Germinal center (tissue), 1 donor: ENCODE results near the gene LEPROT.

Experiments used
- DNase-seq: peaks from one replicate; pipeline ENCODE4 v3.0.0; 2012; ENCODE audit warnings: mixed read lengths, low spot score

The LEPROT gene

DNA sequence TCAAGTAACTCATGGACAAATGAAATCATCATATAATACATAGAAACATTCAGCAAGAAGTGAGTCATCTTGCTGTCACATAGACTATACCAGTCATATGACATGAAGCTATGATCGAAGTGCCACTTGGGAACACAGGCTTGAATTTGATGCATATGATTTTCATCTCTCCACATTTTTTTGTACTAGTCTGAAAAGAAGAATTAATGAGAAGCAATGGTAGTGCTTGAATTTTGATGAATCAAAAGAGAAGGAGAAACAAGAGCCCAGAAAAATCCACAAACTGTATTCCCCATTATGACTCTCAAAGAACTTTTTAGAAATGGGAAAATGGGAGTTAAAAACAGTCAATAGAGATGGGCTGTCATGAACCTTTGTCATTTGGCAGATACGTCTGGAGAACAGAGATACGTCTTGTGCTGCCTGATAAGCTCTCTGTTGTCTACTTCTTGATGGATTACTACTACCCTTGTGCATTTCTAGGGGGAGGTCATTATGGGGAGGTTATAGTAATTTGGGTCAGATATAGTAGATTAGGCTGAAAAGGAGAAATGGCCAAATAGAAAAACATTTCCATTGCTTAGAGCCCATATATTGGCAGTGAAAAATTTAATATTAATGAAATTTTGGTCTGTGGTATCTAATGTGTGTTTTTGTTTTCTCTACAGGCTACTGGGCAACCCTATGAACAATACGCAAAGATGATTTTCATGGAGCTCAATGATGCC, 8.0 kb upstream of the LEPROT start:
- no peak for DNase-seq

DNA sequence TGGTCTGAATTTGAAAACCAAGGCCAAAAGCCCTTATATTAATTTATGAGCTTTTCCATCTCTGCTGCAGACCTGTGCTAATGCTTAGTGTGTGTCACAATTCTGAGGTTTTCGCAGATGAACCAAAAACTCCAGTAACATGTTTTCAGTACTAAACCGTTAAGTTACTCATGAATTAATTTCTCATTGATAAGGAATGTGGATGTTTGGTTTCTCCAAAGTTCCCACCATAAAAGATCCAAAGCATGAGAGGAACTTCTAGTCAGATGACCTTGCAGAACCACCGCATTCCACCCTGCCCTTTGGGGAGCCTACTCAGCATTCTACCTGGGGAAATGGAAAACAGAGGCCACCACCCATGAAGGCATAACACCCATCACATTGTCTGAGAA, 7.5 kb upstream of the LEPROT start:
- no peak for DNase-seq

DNA sequence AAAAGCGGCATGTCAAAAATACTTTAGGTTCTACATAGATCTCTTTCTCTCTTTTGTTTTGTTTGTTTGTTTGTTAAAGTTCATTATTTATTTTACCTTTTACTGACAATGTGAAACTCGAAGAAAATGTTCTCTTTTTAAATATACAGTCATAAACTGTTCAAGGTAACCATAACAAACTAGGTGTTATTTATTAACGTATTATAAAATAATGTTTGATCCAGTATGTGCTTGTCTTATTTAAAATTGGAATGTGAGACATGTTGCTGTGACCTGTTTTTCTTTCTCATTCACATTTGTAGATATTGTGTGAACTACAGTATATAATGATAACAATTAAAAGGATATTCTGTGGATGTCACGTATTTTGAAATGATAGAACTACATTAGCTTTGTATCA, 5.9 kb upstream of the LEPROT start:
- DNase-seq: no peak

DNA sequence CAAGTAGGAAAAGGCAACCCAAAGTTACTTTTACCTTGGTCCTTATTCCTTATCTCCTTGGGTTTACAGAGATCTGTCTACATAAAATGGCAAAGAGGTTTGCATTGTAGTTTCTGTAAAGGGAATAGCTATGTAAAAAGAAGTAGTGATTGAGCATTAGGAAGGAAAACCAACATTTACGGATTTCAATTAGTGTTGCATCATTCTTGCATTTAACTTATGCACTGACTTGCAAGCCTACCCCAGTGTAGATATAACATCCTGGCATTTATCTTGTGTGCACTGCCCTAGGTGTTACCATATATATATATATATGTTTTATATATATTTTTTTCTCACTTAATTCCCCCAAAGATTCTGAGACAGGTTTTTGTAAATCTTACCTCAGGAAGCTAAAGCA, 3.7 kb upstream of the LEPROT start:
- DNase-seq: no peak

GRCh38 chr1:65417729-65418128, 2.7 kb upstream of the LEPROT start:
- no peak for DNase-seq

- DNase-seq: no peak
Observed at GRCh38 chr1:65418522-65419185, 1.8 kb upstream of the LEPROT start.

DNA sequence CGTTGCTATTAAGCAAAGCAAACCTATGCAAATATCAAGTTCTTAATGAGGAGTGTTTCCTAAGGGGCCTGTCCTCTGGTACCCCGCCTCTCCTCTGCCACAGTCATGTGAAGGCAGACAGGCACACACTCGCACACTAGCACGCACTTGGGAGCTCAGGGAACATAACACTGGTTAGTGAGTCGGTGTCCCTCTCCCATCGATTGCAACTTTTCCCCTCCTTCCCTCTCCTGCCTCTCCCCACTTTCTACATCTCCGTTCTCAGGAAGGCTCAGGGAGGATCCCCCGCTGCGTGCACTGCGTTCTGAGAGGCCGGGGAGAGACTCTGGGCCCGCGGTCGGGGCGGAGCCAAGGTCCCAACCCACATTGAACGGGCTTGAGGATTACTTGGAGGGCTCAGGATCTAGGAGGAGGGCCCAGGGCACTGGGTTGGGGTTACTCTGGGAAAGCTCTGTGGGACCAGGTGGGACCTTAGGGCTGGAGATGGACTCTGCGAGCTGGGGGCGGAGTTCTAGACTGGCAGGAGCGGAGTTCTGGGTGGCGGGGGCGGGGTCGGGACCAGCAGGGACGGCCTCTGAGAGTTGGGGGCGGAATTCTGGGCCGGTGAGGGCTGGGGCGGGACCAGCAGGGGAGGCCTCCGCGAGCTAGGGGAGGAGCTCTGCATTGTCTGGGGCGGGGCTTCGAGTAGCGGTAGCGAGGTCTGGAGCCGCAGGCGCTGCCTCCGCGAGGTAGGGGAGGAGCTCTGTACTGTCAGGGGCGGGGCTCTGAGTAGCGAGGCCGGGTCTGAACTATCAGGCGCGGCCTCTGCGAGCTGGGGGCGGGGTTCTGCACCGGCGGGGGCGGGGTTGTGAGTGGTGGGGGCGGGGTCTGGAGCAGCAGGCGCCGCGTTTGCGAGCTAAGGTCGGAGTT, 533 bp upstream of the LEPROT start:
- peak; percentile 98 for DNase-seq

- no peak for DNase-seq
Observed at GRCh38 chr1:65421351-65422025, 1.0 kb downstream of the LEPROT start.

- no peak for DNase-seq
Observed at GRCh38 chr1:65422241-65423203, 2.1 kb downstream of the LEPROT start.

DNA sequence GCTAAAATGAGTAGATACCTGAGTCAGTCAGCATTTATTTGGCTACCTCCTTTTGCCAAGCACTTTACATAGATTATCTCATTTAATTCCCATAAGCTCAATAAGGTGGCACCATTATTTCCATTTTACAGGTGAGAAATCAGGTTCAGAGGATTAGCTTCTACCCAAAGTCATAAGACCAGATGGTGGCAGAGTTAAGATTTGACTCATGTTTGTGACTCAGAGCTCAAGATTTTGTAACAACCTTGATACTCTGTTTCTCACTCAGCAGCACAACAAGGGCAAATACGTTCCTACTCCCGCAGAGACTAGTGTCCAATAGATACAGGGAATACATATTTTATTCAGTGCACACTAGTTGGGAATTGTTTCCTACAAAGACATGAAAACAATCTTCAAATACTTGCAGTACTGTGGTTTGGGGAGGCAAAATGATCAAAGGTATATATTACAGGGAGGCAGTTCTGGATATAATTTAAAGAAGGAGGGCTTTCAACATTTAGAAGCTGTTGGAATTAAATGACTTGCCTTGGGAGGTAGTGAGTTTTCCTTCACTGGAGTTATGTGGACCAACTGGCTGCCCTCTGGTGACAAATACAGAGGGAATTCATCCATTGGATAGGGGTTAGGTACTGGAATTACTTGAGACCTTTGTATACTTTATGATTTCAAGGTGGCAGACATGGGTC, 3.6 kb downstream of the LEPROT start:
- DNase-seq: no peak

- no peak for DNase-seq
Observed at GRCh38 chr1:65424573-65424889, 4.1 kb downstream of the LEPROT start.

DNA sequence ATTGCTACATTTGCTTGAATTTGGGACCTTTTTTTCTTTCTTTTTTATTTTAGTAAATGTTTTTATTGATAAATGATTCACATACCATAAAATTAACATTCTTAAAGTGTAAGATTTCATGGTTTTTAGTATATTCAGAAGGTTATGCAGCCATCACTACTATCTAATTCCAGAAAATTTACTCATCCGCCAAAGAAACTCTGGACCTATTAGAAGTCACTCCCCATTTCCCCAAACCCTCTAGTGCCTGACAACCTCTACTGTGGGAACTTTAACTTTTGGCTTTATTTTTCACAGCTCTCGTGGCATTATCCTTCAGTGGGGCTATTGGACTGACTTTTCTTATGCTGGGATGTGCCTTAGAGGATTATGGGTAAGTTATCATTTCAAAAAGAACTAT, 4.5 kb downstream of the LEPROT start:
- DNase-seq: no peak

DNA sequence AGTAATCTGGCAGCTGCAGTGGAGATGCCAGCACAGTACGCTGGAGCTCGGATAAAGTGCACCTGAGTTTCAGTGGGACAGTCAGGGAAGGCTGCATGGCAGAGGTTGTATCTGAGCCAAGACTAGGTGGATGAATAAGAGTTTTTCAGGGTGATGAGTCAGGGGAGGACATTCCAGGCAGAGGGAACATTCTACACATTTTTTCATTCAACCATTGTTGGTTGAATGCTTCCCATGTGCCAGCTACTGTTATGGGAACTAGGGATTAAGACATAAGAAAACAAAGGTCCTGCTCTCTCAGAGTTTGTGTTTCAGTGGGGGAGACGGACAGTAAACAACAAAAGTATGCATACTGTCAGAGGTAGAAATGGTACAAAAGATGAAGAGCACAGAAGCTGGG, 5.2 kb downstream of the LEPROT start:
- no peak for DNase-seq

DNA sequence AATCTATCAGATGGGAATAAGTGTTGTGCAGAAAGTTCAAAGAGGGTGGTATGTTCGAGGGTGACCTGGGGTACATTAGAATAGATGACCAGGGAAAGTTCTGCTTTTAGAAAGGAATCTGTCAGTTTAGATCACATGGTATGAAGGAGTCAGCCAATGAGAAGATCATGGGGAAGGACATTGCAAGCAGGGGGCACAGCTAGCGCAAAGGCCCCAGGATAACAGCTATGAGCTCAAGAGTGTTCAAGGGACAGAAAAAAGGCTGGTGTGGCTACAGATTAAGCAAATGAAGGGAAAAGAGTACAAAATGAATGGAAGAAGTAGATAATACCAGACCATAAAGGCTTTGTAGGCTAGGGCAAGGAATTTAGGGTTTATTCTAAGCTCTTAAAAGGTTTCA, 8.6 kb downstream of the LEPROT start:
- DNase-seq: no peak

GRCh38 chr1:65429806-65430205, 9.3 kb downstream of the LEPROT start:
- DNase-seq: no peak

- DNase-seq: peak; percentile 15
Observed at GRCh38 chr1:65431111-65431705, 10.7 kb downstream of the LEPROT start.

DNA sequence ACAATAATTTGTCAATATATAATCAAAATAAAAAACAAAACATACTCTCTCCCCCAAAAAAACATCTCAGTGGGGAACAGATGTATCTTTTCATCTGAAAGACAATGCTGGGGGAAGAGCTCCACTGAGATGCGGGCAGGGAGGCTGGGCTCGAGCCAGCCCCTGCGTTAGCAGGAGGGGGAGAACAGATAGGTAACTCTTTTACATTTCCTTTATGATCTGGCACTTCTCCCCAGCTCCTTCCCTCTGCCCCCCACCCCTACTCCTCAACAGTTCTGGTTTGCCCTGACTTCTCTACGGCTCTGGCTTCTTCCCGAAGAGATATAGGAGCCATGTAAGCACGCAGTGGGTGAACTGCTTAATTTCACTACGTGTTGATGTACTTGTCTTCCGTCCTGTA, 12.4 kb downstream of the LEPROT start:
- no peak for DNase-seq

DNA sequence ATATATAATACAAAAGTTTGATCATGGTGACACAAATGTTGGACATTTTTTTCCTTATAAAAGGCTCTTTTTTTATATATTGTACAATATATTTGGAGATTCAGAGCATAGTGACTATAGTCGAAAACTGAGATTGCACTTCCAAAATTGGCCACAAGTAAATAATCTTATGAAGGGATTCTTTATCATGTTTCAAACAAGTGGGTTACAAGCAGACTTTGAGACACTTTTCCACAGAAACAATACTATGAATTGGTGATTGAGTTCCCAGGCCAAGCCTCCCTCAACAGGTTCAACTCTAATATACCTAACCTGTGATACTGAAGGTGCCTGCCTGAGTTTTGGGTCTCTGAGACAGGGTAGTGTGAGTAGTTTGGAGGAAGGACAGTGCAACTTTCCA, 13.8 kb downstream of the LEPROT start:
- DNase-seq: no peak

GRCh38 chr1:65434760-65435159, 14.3 kb downstream of the LEPROT start:
- no peak for DNase-seq

DNA sequence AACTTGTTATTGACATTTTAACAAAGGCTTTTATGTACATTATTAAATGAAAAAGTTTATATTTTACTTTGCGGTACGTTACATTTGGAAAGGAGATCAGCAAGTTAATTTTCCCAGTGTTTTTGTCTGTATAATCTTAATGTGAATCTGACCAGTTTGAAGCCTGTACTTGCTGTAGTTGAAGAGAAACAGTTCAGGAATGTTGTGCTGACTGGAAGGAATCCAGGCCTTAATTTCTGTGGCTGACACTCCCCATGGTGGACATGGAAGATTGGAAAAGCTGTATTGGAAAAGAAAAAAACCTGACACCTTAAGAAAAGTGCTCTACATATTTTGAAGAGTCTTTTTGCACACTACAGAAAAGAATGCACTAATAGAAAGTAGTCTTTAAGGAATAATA, 15.5 kb downstream of the LEPROT start:
- no peak for DNase-seq
